GM19099 (cell line): ENCODE measurements around the gene MIPEP.

Experiments used
- POLR2A ChIP-seq: IDR thresholded peaks from 3 replicates; pipeline ENCODE4 v1.6.1; 2011; ENCODE audit warnings: low read depth; ENCODE audit not compliant: insufficient read length; ENCODE audit errors: extremely low read depth

The MIPEP gene

GRCh38 chr13:23806874-23807526, 82.2 kb downstream of the MIPEP start:
- TF ChIP-seq POLR2A = no peak

GRCh38 chr13:23805821-23806220, 83.4 kb downstream of the MIPEP start:
- no peak for TF ChIP-seq POLR2A

- no peak for TF ChIP-seq POLR2A
Measured at GRCh38 chr13:23805122-23805521, 84.1 kb downstream of the MIPEP start.

DNA sequence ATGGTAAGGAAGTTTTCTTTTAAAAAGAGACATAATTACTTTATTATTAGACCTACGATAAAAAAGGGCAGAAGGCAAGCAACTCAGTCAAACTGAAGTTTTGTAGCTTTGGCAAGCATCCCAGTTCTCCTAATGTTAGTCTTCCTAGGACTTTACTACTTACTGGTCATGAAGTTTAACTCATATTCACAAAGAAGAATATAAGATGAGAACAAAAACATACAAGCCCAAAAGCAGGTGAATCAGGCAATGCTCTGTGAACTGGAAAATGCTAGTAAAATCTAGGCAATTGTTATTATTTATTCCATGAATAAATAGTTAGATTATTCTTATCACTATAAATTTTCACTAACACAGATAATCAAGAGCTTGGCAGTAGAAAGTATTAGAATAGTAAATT, 85.0 kb downstream of the MIPEP start:
- no peak for TF ChIP-seq POLR2A

- no peak for TF ChIP-seq POLR2A
Measured at GRCh38 chr13:23801141-23801540, 88.1 kb downstream of the MIPEP start.

DNA sequence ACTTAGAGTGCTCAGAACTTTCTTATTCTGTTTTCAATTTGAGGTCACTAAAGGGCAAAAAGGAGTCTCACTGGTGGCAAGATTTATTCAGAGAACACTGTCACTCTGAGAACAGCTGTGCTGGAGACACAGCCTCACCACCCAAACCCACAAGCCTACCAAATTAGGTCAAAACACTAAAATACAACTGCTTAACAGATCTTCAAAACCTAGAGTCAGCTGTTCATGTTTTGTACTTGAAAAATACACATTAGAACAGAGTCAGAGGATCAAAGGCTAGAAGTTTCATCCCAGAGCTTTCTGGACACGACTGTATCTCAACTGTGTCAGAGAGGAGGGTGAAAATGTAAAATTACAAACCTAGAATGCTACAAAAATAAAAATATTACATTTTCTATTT, 89.3 kb downstream of the MIPEP start:
- TF ChIP-seq POLR2A = no peak

DNA sequence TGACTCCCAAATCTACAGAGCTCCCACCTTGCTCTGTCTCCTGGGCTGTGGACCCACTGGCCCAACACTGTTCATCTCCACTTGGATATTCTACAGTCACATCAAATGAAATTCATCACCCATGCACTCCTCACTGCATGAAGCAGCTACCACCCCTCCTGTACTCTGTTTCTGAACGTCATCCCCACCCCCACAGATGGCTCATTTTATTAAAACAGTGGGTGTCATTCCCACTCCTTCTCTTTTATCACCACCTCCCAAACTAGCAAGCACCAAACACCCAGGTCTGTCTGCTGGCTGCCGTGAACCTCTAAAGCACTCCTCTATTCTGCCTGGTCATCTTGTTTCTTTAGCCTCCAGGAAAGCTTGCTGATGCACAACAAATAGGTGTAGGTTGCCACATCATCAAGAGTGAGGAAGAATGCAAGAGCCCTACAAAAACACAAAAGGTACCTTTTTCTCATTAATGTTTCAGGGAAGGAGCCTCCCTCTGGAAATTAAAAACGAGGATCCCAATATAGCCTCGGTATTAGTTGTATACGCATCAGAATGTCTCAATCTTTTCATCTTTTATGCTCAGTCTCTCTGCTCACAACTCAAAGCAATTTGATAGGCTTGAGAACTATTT, 91.8 kb downstream of the MIPEP start:
- TF ChIP-seq POLR2A = no peak

DNA sequence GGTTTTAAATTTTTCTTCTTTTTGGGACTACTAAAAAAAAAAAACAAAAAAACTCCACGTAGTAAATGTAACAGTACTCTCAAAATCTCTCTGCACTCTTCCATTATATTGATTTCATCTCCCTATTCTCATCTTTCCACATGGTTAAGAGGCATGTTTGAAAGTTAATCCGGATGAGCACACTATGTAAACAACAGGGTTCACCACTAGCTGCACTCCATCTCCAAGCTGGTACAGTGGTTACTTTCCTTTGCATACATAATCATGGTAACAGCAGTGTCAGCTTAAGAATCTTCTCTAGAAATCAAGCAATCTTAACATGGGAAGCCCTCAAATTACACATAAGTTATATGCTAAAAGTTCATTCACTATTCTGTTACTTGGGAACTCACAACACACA, 92.6 kb downstream of the MIPEP start:
- TF ChIP-seq POLR2A = no peak

- no peak for TF ChIP-seq POLR2A
Measured at GRCh38 chr13:23794267-23795161, 94.7 kb downstream of the MIPEP start.

GRCh38 chr13:23793711-23794110, 95.5 kb downstream of the MIPEP start:
- TF ChIP-seq POLR2A = no peak

DNA sequence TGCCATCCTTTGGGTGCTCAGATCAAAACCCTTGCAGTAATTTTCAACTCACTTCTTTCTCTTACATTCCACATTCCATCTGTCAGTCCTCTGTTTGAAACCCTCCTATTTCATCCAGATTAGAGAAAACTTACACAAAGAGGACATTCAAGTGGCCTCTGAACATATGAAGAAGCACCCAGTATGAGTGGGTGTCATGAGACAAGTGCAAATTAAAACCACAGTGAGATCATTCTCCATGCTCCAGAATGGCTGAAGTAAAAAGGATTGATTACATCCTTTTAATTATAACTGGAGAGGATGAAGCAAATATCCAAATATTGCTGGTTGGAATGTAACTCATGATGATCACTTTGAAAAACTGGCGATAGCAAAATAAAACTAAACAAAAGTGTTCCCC, 96.5 kb downstream of the MIPEP start:
- no peak for TF ChIP-seq POLR2A

DNA sequence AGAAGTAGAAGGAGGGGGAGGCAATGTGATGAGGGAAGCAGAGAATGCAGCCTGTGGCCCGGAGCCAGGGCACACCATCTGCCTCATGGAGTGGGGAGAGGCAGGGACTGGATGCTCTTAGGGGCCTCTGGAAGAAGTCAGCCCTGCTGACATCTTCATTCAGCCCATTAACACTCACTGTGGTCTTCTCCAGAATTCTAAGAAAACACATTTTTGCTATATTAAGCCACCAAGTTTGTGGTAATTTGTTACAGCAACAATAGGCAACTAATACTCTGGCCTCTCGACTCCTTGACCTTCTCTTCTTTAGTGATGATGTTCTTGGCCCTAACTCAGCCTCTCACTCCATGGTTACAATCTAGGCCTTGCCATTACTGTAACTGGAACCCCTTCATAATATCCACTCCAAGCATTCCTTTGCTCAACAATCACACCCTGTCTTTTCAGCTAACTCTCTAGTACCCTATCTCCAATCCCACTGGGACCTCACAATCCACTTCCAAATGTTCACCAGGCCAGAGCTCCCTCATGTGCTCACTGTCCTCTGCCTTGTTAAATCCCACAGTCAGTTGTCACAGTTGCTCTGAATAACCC, 98.5 kb downstream of the MIPEP start:
- no peak for TF ChIP-seq POLR2A

GRCh38 chr13:23789576-23790346, 99.4 kb downstream of the MIPEP start:
- TF ChIP-seq POLR2A = no peak

DNA sequence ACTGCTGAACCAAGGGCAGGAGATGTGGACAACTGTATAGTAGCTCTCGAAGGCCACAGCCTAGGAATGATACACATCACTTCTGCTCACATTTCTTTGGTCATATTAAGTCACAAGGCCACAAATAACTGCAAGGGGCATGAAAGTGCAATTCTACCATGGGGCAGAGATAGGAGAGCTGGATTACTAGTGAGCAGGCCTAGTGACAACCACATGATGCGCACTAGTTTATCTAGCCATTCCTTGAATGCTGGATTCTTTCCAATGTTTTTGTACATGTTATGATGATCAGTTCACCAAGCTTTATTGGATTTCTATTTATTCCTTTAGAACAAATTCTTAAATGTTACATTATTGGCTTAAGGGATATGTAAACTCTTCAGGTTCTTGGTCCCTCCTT, 100.7 kb downstream of the MIPEP start:
- TF ChIP-seq POLR2A = no peak

- TF ChIP-seq POLR2A = no peak
Measured at GRCh38 chr13:23787464-23787863, 101.7 kb downstream of the MIPEP start.
